Naive B cell (primary cell): Measurements from ENCODE around the gene HOXB1. TPM values are rescaled to one million over a fixed set of nuclear protein-coding genes. Genes with fewer than 3 reads are reported as not detected.

Experiments used
- ATAC-seq, 2 donors: fragments of 150-1000 bp; cut with Tn5 transposase; 2 replicates each; pipeline ENCODE4 v1.10.0; 2021; ENCODE audit warnings: low read depth in 2 of 2, mild to moderate bottlenecking in 2 of 2, moderate library complexity in 2 of 2
- DNase-seq: peaks from one replicate; pipeline ENCODE4 v3.0.0; 2022
- H3K27ac Mint-ChIP-seq, 6 donors: one replicate each; pipeline ENCODE4 v1.8.0; 2020 to 2022; ENCODE audit warnings: mild to moderate bottlenecking in 6 of 6, mixed read lengths in 6 of 6, moderate library complexity in 5 of 6, inconsistent platforms in 2 of 6
- H3K27me3 Mint-ChIP-seq, 3 donors: one replicate each; pipeline ENCODE4 v1.8.0; 2021 to 2022; ENCODE audit warnings: mixed read lengths in 3 of 3, mild to moderate bottlenecking in 1 of 3
- H3K36me3 Mint-ChIP-seq, 2 donors: one replicate each; pipeline ENCODE4 v1.8.0; 2020 to 2022; ENCODE audit warnings: mixed read lengths in 2 of 2, inconsistent platforms in 1 of 2, mild to moderate bottlenecking in 1 of 2
- H3K4me1 Mint-ChIP-seq, 3 donors: one replicate each; pipeline ENCODE4 v1.8.0; 2020 to 2022; ENCODE audit warnings: mixed read lengths in 3 of 3, inconsistent platforms in 1 of 3, mild to moderate bottlenecking in 1 of 3, moderate library complexity in 1 of 3
- H3K4me3 Mint-ChIP-seq, 8 donors: one replicate each; pipeline ENCODE4 v1.8.0; 2020 to 2022; ENCODE audit warnings: mild to moderate bottlenecking in 8 of 8, mixed read lengths in 8 of 8, moderate library complexity in 8 of 8, inconsistent platforms in 2 of 8
- H3K9me3 Mint-ChIP-seq, 7 donors: one replicate each; pipeline ENCODE4 v1.8.0; 2020 to 2022; ENCODE audit warnings: mixed read lengths in 7 of 7, mild to moderate bottlenecking in 5 of 7, inconsistent platforms in 2 of 7, moderate library complexity in 1 of 7
- polyA plus RNA-seq, 6 donors: library from polyadenylated mRNA; unstranded; fragments of 300-500 nt; fragmentation: Illumina TruSeq; gene quantifications; one replicate each; pipeline ENCODE4 v1.2.3, GENCODE V29; 2021; ENCODE audit warnings: low read depth in 6 of 6

Gene HOXB1
- polyA plus RNA-seq, 6 donors from 2014 or later = not detected

DNA sequence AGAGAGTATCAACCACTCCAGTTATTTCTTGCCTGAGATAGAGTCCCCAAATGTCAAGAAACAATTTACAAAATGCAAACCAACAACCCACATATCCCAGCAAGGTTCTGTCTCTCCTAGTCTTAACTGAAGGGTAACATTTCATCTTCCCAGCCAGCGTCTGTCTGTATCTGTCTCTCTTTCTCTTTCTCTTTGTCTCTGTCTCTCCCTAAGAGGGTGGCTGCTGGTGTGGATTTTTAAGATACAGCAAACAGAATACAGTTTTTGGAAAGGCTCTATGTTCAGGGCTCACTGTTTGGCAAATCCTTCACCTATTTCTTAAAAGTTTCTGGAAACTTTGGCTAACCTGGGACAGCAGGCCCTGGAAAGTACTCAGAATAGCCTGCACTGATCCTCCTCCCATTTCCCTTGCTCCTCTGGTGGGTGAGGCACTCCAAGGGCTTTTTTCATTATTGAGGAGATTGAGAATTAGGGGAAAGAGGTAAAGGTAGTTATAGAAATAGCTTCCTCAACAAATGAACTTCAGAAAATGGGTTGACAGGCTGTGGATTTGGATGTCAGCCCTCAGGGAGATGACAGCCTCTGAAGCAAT is 41.1 kb upstream of the HOXB1 start:
- H3K9me3 Mint-ChIP-seq = no peaks in the 10 kb centered on the region
- peaks cover 24 to 52% (median 44%) of the 10 kb centered on the region in 3 donors for H3K27me3 Mint-ChIP-seq
- no peak overlapping the region for H3K27ac Mint-ChIP-seq
- DNase-seq = no peak
- H3K4me3 Mint-ChIP-seq = no peak overlapping the region
- no peaks in the 10 kb centered on the region for H3K36me3 Mint-ChIP-seq
- ATAC-seq = no peak
- peaks cover 12 to 26% (median 22%) of the 10 kb centered on the region in 3 donors for H3K4me1 Mint-ChIP-seq

GRCh38 chr17:48571024-48571818 is 40.4 kb upstream of the HOXB1 start:
- Mint-ChIP-seq H3K27ac (no peak overlapping the region), H3K36me3 (no peaks in the 10 kb centered on the region), H3K4me1 (peaks cover 9 to 23% (median 18%) of the 10 kb centered on the region in 3 donors), H3K4me3 (no peak overlapping the region), H3K27me3 (peaks cover 24 to 46% (median 41%) of the 10 kb centered on the region in 3 donors), H3K9me3 (no peaks in the 10 kb centered on the region)
- no peak for ATAC-seq
- DNase-seq = no peak

GRCh38 chr17:48570325-48571023 is 39.7 kb upstream of the HOXB1 start:
- peaks cover 4 to 17% (median 11%) of the 10 kb centered on the region in 3 donors for H3K4me1 Mint-ChIP-seq
- no peaks in the 10 kb centered on the region for H3K36me3 Mint-ChIP-seq
- no peak for ATAC-seq
- no peak for DNase-seq
- peaks cover 24 to 40% (median 35%) of the 10 kb centered on the region in 3 donors for H3K27me3 Mint-ChIP-seq
- H3K27ac Mint-ChIP-seq = no peak overlapping the region
- no peak overlapping the region for H3K4me3 Mint-ChIP-seq
- H3K9me3 Mint-ChIP-seq = no peaks in the 10 kb centered on the region

DNA sequence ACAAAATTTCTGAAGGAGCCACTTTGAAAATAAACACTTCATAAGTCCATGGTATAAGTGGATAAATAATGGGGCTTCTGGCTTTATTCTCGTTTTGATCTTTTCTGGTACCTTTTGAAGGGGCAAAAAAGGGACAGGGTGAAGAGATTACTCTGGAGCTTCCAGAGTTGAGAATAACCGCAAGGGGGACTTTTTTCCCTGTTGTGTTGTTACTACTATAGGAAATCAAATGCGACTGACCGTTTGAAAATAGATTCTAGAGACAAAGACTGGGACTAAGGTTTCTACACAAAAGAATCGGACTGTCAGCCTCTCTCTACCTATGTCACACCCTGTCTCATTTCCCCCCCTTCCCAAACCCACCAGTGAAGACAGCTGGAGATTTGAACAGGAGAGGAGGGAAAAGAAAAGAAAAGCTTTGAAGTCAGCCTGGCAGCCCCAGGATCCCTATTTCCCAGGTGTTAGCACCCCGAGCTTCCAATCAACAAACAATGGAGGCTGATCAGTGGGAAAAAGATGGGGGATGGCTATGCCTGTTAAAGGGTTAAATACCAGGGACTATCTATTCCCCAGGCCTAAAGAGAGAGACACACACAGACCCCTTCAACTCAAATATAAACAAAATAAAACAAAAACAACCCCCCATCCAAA is 39.0 kb upstream of the HOXB1 start:
- Mint-ChIP-seq H3K36me3 (no peaks in the 10 kb centered on the region), H3K27me3 (peaks cover 24 to 33% (median 33%) of the 10 kb centered on the region in 3 donors), H3K9me3 (no peaks in the 10 kb centered on the region), H3K27ac (no peak overlapping the region), H3K4me1 (peaks cover 4 to 17% (median 11%) of the 10 kb centered on the region in 3 donors), H3K4me3 (no peak overlapping the region)
- ATAC-seq (no peak), DNase-seq (no peak)

- ATAC-seq = no peak
- H3K27ac Mint-ChIP-seq = no peak overlapping the region
- H3K9me3 Mint-ChIP-seq = no peaks in the 10 kb centered on the region
- DNase-seq = no peak
- peaks cover 21 to 29% (median 28%) of the 10 kb centered on the region in 3 donors for H3K27me3 Mint-ChIP-seq
- no peaks in the 10 kb centered on the region for H3K36me3 Mint-ChIP-seq
- H3K4me1 Mint-ChIP-seq = peaks cover 4 to 17% (median 11%) of the 10 kb centered on the region in 3 donors
- no peak overlapping the region for H3K4me3 Mint-ChIP-seq
Measured at GRCh38 chr17:48569240-48569582, 38.4 kb upstream of the HOXB1 start.

DNA sequence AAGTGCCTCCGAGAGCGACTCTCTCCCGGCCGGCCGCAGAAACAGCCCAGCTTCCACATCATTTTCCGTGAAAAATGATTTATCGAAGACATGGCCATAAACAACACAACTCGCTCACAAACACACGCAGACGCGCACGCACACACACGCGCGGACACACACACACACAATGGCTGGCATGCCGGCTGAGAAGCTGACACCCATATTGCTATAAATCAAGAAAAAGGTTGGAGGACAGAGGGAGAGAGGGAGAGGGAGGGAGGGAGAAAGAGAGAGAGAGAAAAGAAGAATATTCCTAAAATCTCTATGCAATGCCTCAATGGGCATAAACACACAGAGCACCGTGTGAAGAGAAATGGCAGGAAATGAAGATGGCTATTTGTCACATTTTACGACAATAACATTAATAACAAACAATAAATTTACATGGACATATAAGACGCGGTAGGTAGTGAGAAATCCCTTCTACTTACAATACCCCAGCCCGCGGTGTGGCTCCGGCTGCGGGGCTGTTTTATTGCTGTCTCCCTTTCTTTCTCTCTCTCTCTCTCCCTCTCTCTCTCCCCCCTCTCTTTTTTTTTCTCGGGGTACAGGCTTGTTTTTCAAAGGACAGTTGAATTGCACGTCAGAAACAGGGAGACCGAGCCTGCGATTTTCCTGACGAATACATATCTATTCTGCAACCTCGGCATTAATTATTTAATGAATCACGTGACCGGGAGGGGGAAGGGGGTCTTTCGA is 37.9 kb upstream of the HOXB1 start:
- DNase-seq = no peak
- no peak for ATAC-seq
- Mint-ChIP-seq H3K36me3 (no peaks in the 10 kb centered on the region), H3K27me3 (peaks cover 19 to 26% (median 26%) of the 10 kb centered on the region in 3 donors), H3K27ac (peak overlapping the region in 1 of 6 donors; percentile 4), H3K9me3 (no peaks in the 10 kb centered on the region), H3K4me3 (peak overlapping the region in 4 of 8 donors; percentile 36 to 68 (median 46)), H3K4me1 (peaks cover 4 to 17% (median 11%) of the 10 kb centered on the region in 3 donors)

DNA sequence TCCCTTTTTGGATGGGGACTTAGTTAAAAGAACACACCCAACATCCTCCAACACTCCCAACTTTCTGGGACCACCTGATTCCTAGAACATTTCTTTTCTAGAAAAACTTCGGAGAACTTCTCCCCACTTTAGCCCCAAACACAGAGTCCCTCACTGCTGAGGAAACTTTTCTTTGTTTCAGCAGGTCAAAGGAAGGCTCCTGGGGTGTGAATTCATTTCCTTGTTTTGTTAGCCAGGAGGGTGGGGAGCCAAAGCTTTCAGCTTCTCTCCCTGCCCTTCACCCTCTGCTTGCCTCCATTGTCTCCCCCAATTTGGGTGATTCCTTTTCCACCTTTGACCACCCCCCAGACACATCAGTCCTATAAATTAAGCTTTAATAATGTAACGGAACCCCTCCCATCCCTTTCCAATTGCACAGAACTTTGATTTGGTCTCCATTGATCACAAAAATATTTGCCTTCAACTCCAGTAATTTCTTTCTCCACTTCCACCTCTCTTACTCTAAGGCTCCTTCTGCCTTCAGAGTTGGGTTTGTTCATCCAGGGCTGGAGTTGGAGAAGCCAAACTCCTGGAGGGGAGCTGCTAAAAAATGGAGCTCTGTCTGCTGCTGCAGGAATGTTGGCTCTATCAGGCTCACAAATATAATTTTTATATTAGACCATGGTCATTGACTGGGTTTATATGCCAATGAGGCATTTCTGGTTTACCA is 37.0 kb upstream of the HOXB1 start:
- H3K27me3 Mint-ChIP-seq = peaks cover 12 to 27% (median 26%) of the 10 kb centered on the region in 3 donors
- peak overlapping the region in 1 of 8 donors; percentile 68 for H3K4me3 Mint-ChIP-seq
- H3K36me3 Mint-ChIP-seq = no peaks in the 10 kb centered on the region
- DNase-seq (no peak), ATAC-seq (no peak)
- peaks cover 4 to 11% (median 11%) of the 10 kb centered on the region in 3 donors for H3K4me1 Mint-ChIP-seq
- H3K9me3 Mint-ChIP-seq = no peaks in the 10 kb centered on the region
- H3K27ac Mint-ChIP-seq = no peak overlapping the region

- DNase-seq = no peak
- peaks cover 4 to 11% (median 11%) of the 10 kb centered on the region in 3 donors for H3K4me1 Mint-ChIP-seq
- no peaks in the 10 kb centered on the region for H3K36me3 Mint-ChIP-seq
- H3K4me3 Mint-ChIP-seq = no peak overlapping the region
- no peak overlapping the region for H3K27ac Mint-ChIP-seq
- no peak for ATAC-seq
- peaks cover 12 to 28% (median 26%) of the 10 kb centered on the region in 3 donors for H3K27me3 Mint-ChIP-seq
- H3K9me3 Mint-ChIP-seq = no peaks in the 10 kb centered on the region
Measured at GRCh38 chr17:48567209-48567608, 36.4 kb upstream of the HOXB1 start.

- Mint-ChIP-seq H3K9me3 (no peaks in the 10 kb centered on the region), H3K27ac (no peak overlapping the region), H3K27me3 (peaks cover 11 to 26% (median 25%) of the 10 kb centered on the region in 3 donors), H3K36me3 (no peaks in the 10 kb centered on the region), H3K4me1 (peaks cover 4 to 11% (median 11%) of the 10 kb centered on the region in 3 donors), H3K4me3 (no peak overlapping the region)
- no peak for DNase-seq
- no peak for ATAC-seq
Measured at GRCh38 chr17:48566717-48567116, 35.9 kb upstream of the HOXB1 start.

DNA sequence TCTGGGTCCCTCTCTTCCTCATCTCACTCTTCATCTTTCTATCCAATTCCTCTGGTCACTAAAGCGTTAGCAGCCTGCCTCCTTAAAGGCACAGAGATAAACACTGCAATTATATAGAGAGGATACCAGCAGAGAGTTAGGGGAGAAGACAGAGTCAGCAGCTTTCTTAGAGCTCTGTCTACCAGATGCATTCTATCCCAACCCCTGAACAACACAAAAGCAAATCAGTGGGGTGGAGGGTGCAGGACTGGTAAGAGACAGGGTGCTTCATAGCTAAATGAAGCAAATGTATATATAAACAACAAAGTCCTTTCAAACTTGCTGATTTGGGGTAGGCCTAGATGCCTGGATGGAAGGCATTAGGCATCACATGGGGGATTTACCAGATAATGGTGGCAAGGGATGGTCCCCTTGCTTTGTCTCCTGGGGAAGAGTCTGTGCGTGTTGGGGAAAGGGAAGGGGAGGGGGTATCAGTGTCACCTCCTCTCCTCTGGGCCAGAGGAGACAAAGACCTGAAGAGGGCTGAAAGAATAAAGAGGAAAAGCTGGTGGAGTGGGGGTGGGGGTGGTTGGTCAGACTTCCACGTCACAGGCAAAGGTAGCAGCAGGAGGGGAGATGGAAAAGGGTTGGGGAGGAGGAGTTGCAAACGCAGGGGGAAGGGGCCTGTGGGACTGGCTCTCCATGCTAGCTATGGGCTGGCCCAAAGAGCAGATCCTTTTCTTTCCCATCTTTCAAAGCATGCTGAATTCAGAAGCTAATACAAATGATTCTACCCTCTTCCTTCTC is 35.3 kb upstream of the HOXB1 start:
- Mint-ChIP-seq H3K27me3 (peaks cover 11 to 27% (median 26%) of the 10 kb centered on the region in 3 donors), H3K9me3 (no peaks in the 10 kb centered on the region), H3K4me1 (peaks cover 4 to 11% (median 11%) of the 10 kb centered on the region in 3 donors), H3K36me3 (no peaks in the 10 kb centered on the region), H3K4me3 (no peak overlapping the region), H3K27ac (no peak overlapping the region)
- DNase-seq = no peak
- no peak for ATAC-seq

DNA sequence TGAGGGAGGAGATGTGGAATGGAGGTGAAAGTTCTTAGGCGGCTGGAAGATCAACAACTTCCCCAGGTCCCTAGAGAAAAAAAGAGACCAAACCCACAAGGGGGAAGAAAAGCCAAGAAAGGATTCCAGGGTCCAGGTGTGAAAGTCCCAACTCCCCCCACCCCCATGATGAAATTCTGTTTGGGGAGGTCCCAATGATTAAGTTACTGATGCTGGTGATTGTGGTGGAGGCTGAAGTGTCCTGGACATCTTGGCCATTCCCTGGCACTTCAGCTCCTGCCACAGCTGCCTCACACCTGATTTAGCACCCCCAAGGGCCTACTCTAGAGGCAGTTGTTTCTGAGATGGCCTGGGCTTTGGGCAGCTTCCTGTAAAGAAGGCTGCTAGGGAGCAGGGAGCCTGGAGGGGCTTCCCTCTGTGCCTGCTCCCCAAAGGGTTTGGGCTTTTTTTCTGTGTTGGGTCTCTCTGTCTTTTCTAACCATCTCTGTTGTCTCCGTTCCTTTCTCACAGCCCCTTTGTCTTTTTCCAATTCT is 34.3 kb upstream of the HOXB1 start:
- H3K4me3 Mint-ChIP-seq = peak overlapping the region in 2 of 8 donors; percentile 57

More for the DNA sequence above, 34.3 kb upstream of the HOXB1 start:
- DNase-seq (no peak), ATAC-seq (no peak)
- Mint-ChIP-seq H3K4me1 (peaks cover 4 to 11% (median 11%) of the 10 kb centered on the region in 3 donors), H3K27ac (no peak overlapping the region), H3K27me3 (peaks cover 11 to 30% (median 30%) of the 10 kb centered on the region in 3 donors), H3K9me3 (no peaks in the 10 kb centered on the region), H3K36me3 (no peaks in the 10 kb centered on the region)
